Measurements from ENCODE around the gene RNF152. TPM values are rescaled to one million over a fixed set of nuclear protein-coding genes. Genes with fewer than 3 reads are reported as not detected.
A peak's percentile ranks its signal among the peaks of the same experiment; 100 is the strongest.

The RNF152 gene
- total RNA-seq, 1 donor from 2014 or later: 76.4 TPM

DNA sequence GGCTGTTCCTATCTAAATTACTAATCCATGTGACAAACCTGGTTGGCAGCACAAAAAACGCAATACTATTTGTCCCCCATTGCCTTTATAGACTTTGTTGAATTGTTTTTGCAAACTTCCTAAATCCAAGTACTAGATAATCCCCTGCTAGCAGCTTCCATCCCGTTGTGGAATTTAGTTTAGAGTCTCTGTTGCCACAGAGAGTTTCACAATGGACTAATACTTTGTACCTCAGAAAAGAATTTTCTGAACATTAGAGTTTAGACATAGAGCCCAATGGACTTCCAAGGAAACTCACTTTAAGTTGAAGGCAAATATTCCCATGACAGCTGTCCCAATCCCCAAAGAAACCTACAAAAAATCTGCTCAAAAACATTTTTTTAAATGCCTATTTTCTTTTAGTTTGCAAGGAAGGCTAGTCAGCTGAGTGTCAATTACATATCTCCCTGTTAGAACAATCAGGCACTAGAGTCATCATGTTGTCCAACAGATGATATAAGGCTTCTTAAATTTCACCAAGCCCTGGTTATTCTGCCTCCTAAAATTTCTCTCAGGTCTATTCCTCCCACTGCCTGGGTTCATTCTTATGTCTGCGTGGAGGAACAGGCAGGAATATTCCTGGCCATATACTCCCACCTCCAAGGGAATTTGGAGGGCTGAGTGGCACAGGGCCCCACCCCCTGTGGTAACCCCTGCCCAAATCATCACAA lies 27.2 kb downstream of the RNF152 start:
- no peaks in the 10 kb centered on the region for H3K27me3 Mint-ChIP-seq (ENCODE audit: unreplicated experiment)
- peaks cover 20% of the 10 kb centered on the region for H3K36me3 Mint-ChIP-seq (ENCODE audit: unreplicated experiment)
- TF ChIP-seq, protein P1, sequence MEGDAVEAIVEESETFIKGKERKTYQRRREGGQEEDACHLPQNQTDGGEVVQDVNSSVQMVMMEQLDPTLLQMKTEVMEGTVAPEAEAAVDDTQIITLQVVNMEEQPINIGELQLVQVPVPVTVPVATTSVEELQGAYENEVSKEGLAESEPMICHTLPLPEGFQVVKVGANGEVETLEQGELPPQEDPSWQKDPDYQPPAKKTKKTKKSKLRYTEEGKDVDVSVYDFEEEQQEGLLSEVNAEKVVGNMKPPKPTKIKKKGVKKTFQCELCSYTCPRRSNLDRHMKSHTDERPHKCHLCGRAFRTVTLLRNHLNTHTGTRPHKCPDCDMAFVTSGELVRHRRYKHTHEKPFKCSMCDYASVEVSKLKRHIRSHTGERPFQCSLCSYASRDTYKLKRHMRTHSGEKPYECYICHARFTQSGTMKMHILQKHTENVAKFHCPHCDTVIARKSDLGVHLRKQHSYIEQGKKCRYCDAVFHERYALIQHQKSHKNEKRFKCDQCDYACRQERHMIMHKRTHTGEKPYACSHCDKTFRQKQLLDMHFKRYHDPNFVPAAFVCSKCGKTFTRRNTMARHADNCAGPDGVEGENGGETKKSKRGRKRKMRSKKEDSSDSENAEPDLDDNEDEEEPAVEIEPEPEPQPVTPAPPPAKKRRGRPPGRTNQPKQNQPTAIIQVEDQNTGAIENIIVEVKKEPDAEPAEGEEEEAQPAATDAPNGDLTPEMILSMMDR (IDR thresholded peaks at IDR 0.05): no peak
- peaks cover 54% of the 10 kb centered on the region for H3K4me1 Mint-ChIP-seq (ENCODE audit: unreplicated experiment)
- H3K4me3 Mint-ChIP-seq (ENCODE audit: unreplicated experiment): no peak overlapping the region
- no peak for DNase-seq (ENCODE audit: extremely low spot score, unreplicated experiment)
- H3K9me3 Mint-ChIP-seq (ENCODE audit: unreplicated experiment): no peaks in the 10 kb centered on the region
- peak overlapping the region; percentile 50 for H3K27ac Mint-ChIP-seq (ENCODE audit: unreplicated experiment)

DNA sequence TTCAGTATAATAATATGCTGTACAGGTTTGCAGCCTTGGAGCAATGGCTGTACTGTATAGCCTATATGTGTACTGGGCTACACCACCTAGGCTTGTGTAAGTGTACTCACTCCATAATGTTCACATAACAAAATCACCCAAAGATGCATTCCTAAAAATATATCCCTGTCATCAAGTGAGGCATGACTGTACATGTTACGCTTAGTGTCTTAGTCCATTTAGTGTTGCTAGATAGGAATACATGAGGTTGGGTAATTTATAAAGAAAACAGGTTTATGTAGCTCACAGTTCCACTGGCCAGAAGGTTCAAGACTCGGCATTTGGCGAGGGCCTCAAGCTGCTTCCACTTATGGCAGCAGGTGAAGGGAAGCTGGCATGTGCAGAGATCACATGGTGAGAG lies 31.4 kb downstream of the RNF152 start:
- H3K4me3 Mint-ChIP-seq (ENCODE audit: unreplicated experiment): no peak overlapping the region
- no peak overlapping the region for H3K27ac Mint-ChIP-seq (ENCODE audit: unreplicated experiment)
- H3K36me3 Mint-ChIP-seq (ENCODE audit: unreplicated experiment): peaks cover 16% of the 10 kb centered on the region
- H3K4me1 Mint-ChIP-seq (ENCODE audit: unreplicated experiment): peaks cover 42% of the 10 kb centered on the region
- DNase-seq (ENCODE audit: extremely low spot score, unreplicated experiment): no peak
- TF ChIP-seq, protein P1 (IDR thresholded peaks at IDR 0.05): no peak
- no peaks in the 10 kb centered on the region for H3K27me3 Mint-ChIP-seq (ENCODE audit: unreplicated experiment)
- H3K9me3 Mint-ChIP-seq (ENCODE audit: unreplicated experiment): no peaks in the 10 kb centered on the region

DNA sequence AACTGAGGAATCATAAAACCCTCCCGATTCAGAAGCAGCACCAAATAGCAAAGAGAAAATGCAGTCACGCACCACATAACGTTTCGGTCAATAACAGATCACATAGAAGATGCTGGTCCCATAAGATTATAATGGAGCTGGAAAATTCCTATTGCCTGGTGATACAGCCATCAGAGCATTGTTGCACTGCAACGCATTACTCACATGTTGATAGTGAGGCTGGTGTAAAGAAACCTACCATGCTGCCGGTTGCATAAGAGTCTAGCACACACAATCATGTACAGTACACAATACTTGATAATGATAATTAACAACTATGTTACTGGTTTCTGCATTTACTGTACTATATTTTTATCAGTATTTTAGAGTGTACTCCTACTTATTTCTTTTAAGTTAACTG lies 32.5 kb downstream of the RNF152 start:
- TF ChIP-seq, protein P1 (IDR thresholded peaks at IDR 0.05): no peak
- no peak overlapping the region for H3K27ac Mint-ChIP-seq (ENCODE audit: unreplicated experiment)
- no peak overlapping the region for H3K4me3 Mint-ChIP-seq (ENCODE audit: unreplicated experiment)
- H3K27me3 Mint-ChIP-seq (ENCODE audit: unreplicated experiment): no peaks in the 10 kb centered on the region
- peaks cover 15% of the 10 kb centered on the region for H3K36me3 Mint-ChIP-seq (ENCODE audit: unreplicated experiment)
- H3K9me3 Mint-ChIP-seq (ENCODE audit: unreplicated experiment): no peaks in the 10 kb centered on the region
- DNase-seq (ENCODE audit: extremely low spot score, unreplicated experiment): no peak
- H3K4me1 Mint-ChIP-seq (ENCODE audit: unreplicated experiment): peaks cover 36% of the 10 kb centered on the region

DNA sequence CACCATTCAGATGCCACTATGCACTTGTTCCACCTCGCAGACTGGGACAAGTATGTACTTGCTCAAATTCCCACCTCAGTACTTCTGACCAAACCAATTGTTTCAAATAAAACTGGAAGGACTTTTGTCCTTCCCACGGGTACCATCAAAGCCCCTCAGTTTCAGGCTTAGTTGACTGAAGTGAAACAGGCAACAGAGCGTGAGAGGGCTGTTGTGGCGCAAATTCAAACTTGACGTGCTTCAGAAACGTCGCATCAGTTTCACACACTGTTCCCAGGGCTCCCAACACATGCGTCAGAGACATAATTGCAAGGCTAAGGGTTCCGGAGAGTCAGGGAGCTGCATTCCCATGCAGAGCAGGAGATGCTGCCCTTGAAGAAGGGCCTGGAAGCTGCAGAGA lies 33.7 kb downstream of the RNF152 start:
- H3K36me3 Mint-ChIP-seq (ENCODE audit: unreplicated experiment): peaks cover 15% of the 10 kb centered on the region
- H3K27ac Mint-ChIP-seq (ENCODE audit: unreplicated experiment): peak overlapping the region; percentile 31
- no peaks in the 10 kb centered on the region for H3K9me3 Mint-ChIP-seq (ENCODE audit: unreplicated experiment)
- H3K4me3 Mint-ChIP-seq (ENCODE audit: unreplicated experiment): no peak overlapping the region
- DNase-seq (ENCODE audit: extremely low spot score, unreplicated experiment): peak; percentile 40
- no peaks in the 10 kb centered on the region for H3K27me3 Mint-ChIP-seq (ENCODE audit: unreplicated experiment)
- TF ChIP-seq, protein P1 (IDR thresholded peaks at IDR 0.05): no peak
- peaks cover 44% of the 10 kb centered on the region for H3K4me1 Mint-ChIP-seq (ENCODE audit: unreplicated experiment)

DNA sequence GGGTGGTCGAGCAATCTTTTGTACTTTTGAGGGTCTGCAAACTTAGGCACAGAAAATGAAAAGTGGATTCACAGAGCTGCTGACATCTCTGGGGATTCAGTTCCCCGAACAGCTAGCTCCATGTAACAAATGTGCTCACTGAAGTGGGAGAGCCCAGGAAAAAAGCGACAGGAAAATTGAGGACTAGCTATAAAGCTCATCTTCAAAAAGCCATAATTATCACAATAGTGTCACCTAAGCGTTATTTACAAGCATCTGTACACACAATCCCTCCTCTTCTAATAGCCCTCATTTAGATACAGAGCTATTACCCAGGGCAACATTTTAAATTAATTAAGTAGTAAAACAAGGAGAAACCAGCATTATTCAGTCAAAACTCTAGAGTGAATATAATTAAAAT lies 36.1 kb downstream of the RNF152 start:
- Mint-ChIP-seq H3K27ac (ENCODE audit: unreplicated experiment) (no peak overlapping the region), H3K4me3 (ENCODE audit: unreplicated experiment) (no peak overlapping the region), H3K27me3 (ENCODE audit: unreplicated experiment) (no peaks in the 10 kb centered on the region), H3K36me3 (ENCODE audit: unreplicated experiment) (peaks cover 16% of the 10 kb centered on the region), H3K4me1 (ENCODE audit: unreplicated experiment) (peaks cover 61% of the 10 kb centered on the region), H3K9me3 (ENCODE audit: unreplicated experiment) (no peaks in the 10 kb centered on the region)
- DNase-seq (ENCODE audit: extremely low spot score, unreplicated experiment): no peak
- TF ChIP-seq, protein P1 (IDR thresholded peaks at IDR 0.05): no peak

Data from osteocyte (in vitro differentiated cells).